Osteocyte (in vitro differentiated cells): ENCODE results near the gene UPF1. TPM values are rescaled to one million over a fixed set of nuclear protein-coding genes. Genes with fewer than 3 reads are reported as not detected.
"Not testable (repeated sequence)": the region's sequence is repeated elsewhere in the genome, so short reads cannot be mapped to it uniquely, and the experiment has no call there.

Experiments used
- DNase-seq: peaks from one replicate; pipeline ENCODE4 v3.0.0; 2021; ENCODE audit warnings: mixed read lengths; ENCODE audit not compliant: unreplicated experiment; ENCODE audit errors: extremely low spot score
- H3K27ac Mint-ChIP-seq: one replicate; pipeline ENCODE4 v1.8.0; 2021; ENCODE audit warnings: mild to moderate bottlenecking, mixed read lengths; ENCODE audit not compliant: unreplicated experiment
- H3K27me3 Mint-ChIP-seq: one replicate; pipeline ENCODE4 v1.8.0; 2021; ENCODE audit warnings: mixed read lengths; ENCODE audit not compliant: unreplicated experiment
- H3K36me3 Mint-ChIP-seq: one replicate; pipeline ENCODE4 v1.8.0; 2021; ENCODE audit warnings: mixed read lengths; ENCODE audit not compliant: unreplicated experiment
- H3K4me1 Mint-ChIP-seq: one replicate; pipeline ENCODE4 v1.8.0; 2021; ENCODE audit warnings: mixed read lengths; ENCODE audit not compliant: unreplicated experiment
- H3K4me3 Mint-ChIP-seq: one replicate; pipeline ENCODE4 v1.8.0; 2021; ENCODE audit warnings: mild to moderate bottlenecking, moderate library complexity, mixed read lengths; ENCODE audit not compliant: unreplicated experiment
- H3K9me3 Mint-ChIP-seq: one replicate; pipeline ENCODE4 v1.8.0; 2021; ENCODE audit warnings: mixed read lengths; ENCODE audit not compliant: unreplicated experiment
- total RNA-seq: library from RNA; stranded (reverse); gene quantifications from 2 replicates; pipeline ENCODE4 v1.2.1, GENCODE V29; 2021
- TF ChIP-seq, protein P1 (sequence below): fragments of 200-600 bp; sonication (generic); IDR thresholded peaks from 2 replicates; pipeline ENCODE4 v1.5.0; 2021; ENCODE audit warnings: antibody characterized with exemption, mild to moderate bottlenecking, moderate library complexity

The UPF1 gene
- total RNA-seq, 1 donor from 2014 or later, result 58.0 TPM

DNA sequence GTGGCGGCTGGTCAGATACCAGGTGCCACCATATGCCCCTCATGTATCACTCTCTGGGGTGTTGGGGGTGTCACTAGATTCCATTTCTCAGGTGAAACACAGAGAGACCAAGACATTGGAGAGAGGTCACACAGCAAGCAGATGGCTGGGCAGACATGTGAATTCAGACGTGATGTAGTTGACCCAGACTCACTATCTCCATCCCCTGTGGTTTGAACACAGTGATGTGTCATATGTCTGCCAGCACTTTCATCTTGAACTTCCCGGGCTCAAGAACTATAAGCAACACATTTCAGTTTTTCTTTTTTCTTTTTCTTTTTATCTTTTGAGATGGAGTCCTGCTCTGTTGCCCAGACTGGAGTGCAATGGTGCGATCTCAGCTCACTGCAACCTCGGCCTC is 16.1 kb upstream of the UPF1 start:
- peaks cover 9% of the 10 kb centered on the region for H3K27me3 Mint-ChIP-seq

DNA sequence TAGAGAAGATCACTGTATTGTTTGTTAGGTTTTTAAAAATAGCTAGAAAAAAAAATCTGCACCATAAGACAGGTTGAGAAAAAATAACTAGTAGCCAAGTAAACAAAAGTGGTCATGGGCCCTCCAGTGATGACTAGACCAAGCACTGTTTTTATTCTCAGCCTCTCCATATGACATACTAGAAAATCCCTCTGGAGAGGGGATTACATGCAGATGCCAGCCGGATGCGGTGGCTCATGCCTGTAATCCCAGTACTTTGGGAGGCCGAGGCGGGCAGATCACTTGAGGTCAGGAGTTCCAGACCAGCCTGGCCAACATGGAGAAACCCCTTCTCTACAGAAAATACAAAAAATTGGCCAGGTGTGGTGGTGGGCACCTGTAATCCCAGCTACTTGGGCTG is 15.1 kb upstream of the UPF1 start:
- H3K36me3 Mint-ChIP-seq, H3K27me3 Mint-ChIP-seq, H3K4me1 Mint-ChIP-seq, DNase-seq, H3K27ac Mint-ChIP-seq, H3K9me3 Mint-ChIP-seq, H3K4me3 Mint-ChIP-seq: not testable (repeated sequence)

More for the DNA sequence above, 16.1 kb upstream of the UPF1 start:
- H3K9me3 Mint-ChIP-seq, result no peaks in the 10 kb centered on the region
- no peak for DNase-seq
- no peak overlapping the region for H3K27ac Mint-ChIP-seq
- TF ChIP-seq, protein P1, sequence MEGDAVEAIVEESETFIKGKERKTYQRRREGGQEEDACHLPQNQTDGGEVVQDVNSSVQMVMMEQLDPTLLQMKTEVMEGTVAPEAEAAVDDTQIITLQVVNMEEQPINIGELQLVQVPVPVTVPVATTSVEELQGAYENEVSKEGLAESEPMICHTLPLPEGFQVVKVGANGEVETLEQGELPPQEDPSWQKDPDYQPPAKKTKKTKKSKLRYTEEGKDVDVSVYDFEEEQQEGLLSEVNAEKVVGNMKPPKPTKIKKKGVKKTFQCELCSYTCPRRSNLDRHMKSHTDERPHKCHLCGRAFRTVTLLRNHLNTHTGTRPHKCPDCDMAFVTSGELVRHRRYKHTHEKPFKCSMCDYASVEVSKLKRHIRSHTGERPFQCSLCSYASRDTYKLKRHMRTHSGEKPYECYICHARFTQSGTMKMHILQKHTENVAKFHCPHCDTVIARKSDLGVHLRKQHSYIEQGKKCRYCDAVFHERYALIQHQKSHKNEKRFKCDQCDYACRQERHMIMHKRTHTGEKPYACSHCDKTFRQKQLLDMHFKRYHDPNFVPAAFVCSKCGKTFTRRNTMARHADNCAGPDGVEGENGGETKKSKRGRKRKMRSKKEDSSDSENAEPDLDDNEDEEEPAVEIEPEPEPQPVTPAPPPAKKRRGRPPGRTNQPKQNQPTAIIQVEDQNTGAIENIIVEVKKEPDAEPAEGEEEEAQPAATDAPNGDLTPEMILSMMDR, result no peak
- peaks cover 6% of the 10 kb centered on the region for H3K4me1 Mint-ChIP-seq
- no peak overlapping the region for H3K4me3 Mint-ChIP-seq
- no peaks in the 10 kb centered on the region for H3K36me3 Mint-ChIP-seq

- Mint-ChIP-seq H3K4me1 (peaks cover 6% of the 10 kb centered on the region), H3K9me3 (no peaks in the 10 kb centered on the region), H3K27me3 (peaks cover 4% of the 10 kb centered on the region), H3K4me3 (no peak overlapping the region), H3K27ac (no peak overlapping the region), H3K36me3 (no peaks in the 10 kb centered on the region)
- DNase-seq, result no peak
- TF ChIP-seq, protein P1, result no peak
Measured at GRCh38 chr19:18817574-18817973, 14.2 kb upstream of the UPF1 start.

GRCh38 chr19:18828786-18829185 is 3.0 kb upstream of the UPF1 start:
- H3K36me3 Mint-ChIP-seq, result no peaks in the 10 kb centered on the region
- H3K4me3 Mint-ChIP-seq, result no peak overlapping the region
- no peak for DNase-seq
- H3K9me3 Mint-ChIP-seq, result peaks cover 4% of the 10 kb centered on the region
- TF ChIP-seq, protein P1, result no peak
- H3K4me1 Mint-ChIP-seq, result peaks cover 11% of the 10 kb centered on the region
- H3K27ac Mint-ChIP-seq, result no peak overlapping the region
- H3K27me3 Mint-ChIP-seq, result peaks cover 5% of the 10 kb centered on the region

GRCh38 chr19:18830488-18830887 is 1.3 kb upstream of the UPF1 start:
- Mint-ChIP-seq H3K9me3 (peaks cover 4% of the 10 kb centered on the region), H3K4me3 (peak overlapping the region; percentile 76), H3K27ac (no peak overlapping the region), H3K36me3 (no peaks in the 10 kb centered on the region), H3K27me3 (peaks cover 5% of the 10 kb centered on the region), H3K4me1 (peaks cover 25% of the 10 kb centered on the region)
- no peak for DNase-seq
- TF ChIP-seq, protein P1, result no peak
